GM21515 (cell line): ENCODE measurements around the gene NBPF8.
A peak's percentile ranks its signal among the peaks of the same experiment; 100 is the strongest.
"Not testable (repeated sequence)": the region's sequence is repeated elsewhere in the genome, so short reads cannot be mapped to it uniquely, and the experiment has no call there.

ENCODE experiments used
- ATAC-seq: cut with Tn5 transposase; IDR thresholded peaks from one replicate; pipeline ENCODE4 v1.9.1; 2021; ENCODE audit not compliant: unreplicated experiment

The NBPF8 gene, protein sequence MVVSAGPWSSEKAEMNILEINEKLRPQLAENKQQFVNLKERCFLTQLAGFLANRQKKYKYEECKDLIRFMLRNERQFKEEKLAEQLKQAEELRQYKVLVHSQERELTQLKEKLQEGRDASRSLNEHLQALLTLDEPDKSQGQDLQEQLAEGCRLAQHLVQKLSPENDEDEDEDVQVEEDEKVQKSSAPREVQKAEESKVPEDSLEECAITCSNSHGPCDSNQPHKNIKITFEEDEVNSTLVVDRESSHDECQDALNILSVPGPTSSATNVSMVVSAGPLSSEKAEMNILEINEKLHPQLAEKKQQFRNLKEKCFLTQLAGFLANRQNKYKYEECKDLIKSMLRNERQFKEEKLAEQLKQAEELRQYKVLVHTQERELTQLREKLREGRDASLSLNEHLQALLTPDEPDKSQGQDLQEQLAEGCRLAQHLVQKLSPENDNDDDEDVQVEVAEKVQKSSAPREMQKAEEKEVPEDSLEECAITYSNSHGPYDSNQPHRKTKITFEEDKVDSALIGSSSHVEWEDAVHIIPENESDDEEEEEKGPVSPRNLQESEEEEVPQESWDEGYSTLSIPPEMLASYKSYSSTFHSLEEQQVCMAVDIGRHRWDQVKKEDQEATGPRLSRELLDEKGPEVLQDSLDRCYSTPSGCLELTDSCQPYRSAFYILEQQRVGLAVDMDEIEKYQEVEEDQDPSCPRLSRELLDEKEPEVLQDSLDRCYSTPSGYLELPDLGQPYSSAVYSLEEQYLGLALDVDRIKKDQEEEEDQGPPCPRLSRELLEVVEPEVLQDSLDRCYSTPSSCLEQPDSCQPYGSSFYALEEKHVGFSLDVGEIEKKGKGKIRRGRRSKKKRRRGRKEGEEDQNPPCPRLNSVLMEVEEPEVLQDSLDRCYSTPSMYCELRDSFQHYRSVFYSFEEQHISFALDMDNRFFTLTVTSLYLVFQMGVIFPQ

DNA sequence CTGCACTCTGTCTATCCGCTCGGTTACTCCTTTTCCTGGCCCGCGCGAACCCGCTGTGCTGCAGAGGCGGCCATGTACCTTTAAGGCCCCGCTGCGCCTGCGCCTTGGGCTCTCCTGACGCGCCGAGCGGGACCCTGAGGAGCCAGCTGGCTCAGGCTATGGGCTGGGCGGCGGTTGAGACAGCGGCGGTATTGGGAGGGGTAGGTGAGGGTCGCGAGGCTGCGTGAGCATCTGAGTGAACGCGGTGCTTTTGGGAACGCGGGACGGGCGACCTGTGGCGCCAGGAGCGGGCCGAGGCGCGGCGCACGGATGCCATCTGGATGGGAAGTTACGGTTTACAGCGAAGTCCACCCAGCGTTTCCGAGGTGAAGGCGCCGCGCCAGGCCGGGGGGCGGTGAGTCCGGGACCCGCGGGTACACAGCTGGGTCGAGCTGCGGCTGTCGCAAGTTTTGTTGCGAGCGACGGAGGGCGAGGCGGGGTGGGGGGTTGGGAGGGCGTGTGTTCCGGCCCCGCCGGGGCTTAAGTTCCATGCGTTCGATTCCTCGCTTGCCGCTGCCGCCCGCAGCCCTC lies at the start of gene NBPF8:
Gene NBPF8 (plus strand): TSS at position 125 of the 570 bp plus-strand sequence. CDS start 21,488 bp downstream, outside the sequence.
- peak; percentile 99 for ATAC-seq

GRCh38 chr1:120367709-120368108 lies 47.1 kb upstream of the NBPF8 start:
- not testable (repeated sequence) for ATAC-seq

- not testable (repeated sequence) for ATAC-seq
Observed at GRCh38 chr1:120386651-120387050, 28.2 kb upstream of the NBPF8 start.

DNA sequence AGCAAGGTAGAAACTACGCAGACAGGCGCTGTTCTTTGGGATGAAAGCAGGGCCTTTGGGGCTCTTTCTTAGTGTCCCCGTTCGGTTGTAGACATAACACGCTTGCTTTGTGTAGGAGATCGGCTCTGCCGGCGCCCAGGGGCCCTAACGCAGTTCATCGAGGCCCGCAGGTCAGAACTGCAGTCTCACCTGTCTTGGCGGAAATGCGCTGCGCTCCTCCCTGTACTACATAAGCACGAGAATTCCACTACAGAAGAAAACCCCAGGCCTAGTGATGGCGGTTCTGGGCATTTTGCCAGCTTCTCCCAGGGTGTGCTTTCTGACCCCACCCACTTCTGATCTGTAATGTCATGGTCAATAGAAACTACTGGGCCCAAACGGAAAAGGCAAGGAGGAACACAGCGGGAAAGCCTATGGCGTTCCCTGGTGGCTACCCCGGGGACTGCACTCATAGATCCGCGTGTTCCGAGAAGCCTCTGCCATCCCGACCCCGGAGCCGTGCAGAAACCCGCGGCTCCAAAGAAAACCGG lies 26.2 kb upstream of the NBPF8 start:
- not testable (repeated sequence) for ATAC-seq

- not testable (repeated sequence) for ATAC-seq
Observed at GRCh38 chr1:120391365-120391764, 23.5 kb upstream of the NBPF8 start.

GRCh38 chr1:120393316-120394232 lies 21.3 kb upstream of the NBPF8 start:
- not testable (repeated sequence) for ATAC-seq

- ATAC-seq = not testable (repeated sequence)
Observed at GRCh38 chr1:120405348-120405747, 9.5 kb upstream of the NBPF8 start.

- ATAC-seq = peak; percentile 13
Observed at GRCh38 chr1:120414451-120414850, 384 bp upstream of the NBPF8 start.

DNA sequence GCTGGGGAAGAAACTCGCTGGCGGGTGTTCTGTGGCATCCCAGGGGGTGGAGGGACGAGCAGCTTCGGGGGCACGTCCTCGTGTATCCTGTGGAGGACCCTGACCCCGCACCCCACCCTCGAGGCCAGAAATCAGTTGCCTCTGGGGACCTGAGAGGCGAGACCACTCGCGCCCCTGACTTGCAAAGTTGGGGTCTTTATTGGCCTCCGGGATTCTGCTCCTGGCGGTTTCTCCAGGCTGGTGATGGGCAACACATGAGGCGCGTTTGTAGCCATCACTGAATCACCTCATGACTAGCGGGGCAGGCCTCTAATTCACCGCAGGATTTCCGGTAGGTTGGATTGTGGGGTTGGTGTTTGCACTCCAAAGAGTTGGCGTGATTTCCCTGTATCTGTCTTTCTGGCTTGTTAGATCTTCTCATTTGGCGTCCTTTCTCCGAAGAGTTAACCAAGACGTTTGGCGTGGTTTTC lies 692 bp downstream of the NBPF8 start:
- peak; percentile 41 for ATAC-seq

DNA sequence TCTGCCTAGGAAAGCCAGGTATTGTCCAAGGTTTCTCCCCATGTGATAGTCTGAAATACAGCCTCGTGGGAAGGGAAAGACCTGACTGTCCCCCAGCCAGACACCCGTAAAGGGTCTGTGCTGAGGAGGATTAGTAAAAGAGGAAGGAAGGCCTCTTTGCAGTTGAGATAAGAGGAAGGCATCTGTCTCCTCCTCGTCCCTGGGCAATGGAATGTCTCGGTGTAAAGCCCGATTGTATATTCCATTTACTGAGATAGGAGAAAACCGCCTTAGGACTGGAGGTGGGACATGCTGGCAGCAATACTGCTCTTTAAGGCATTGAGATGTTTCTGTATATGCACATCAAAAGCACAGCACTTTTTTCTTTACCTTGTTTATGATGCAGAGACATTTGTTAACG lies 10.2 kb downstream of the NBPF8 start:
- ATAC-seq = not testable (repeated sequence)

DNA sequence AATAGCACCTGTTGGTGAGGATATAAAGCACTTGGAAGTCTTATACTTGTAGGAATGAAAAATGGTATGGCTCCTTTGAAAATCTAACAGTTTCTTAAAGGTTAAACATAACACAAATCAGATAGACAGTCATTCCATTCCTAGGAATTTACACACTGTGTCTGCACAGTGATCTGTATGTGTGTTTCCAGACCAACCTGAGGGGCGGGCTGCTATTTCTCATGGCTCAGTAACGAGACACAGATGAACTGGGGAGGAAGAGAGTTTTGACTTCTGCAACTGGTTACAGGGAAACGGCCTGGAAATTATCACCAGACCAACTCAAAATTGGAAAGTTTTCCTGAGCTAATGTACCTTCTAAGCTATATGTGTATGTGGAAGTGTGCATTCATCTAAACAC lies 16.8 kb downstream of the NBPF8 start:
- not testable (repeated sequence) for ATAC-seq

GRCh38 chr1:120433831-120434230 lies 19.0 kb downstream of the NBPF8 start:
- not testable (repeated sequence) for ATAC-seq

DNA sequence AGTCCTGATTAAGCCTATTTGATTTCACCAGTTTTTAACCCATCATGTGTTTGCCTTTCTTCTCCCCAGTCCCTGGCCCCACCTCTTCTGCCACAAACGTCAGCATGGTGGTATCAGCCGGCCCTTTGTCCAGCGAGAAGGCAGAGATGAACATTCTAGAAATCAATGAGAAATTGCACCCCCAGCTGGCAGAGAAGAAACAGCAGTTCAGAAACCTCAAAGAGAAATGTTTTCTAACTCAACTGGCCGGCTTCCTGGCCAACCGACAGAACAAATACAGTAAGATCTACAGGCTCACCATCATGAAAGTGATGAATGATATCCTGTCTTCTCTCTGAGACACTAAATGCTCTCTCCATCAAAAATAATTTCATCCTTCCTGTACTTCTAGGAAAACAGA lies 34.3 kb downstream of the NBPF8 start:
- not testable (repeated sequence) for ATAC-seq
